Sigmoid colon (tissue), 4 donors: ENCODE results near the gene DTYMK.

Experiments used
- EP300 ChIP-seq, 4 donors: sonication (generic); formaldehyde crosslinking; IDR thresholded peaks; one replicate each; pipeline ENCODE4 v1.6.1; 2017; ENCODE audit warnings: antibody characterized with exemption in 4 of 4
- POLR2A ChIP-seq, 2 donors: fragments of 450-650 bp; IDR thresholded peaks; one replicate each; pipeline ENCODE4 v1.6.1; 2016; ENCODE audit warnings: antibody characterized with exemption in 2 of 2, mild to moderate bottlenecking in 2 of 2, moderate library complexity in 2 of 2
- TF ChIP-seq, protein P1 (sequence below), 4 experiments: fragments of 450-650 bp in 3 of 4; fragments of 200-600 bp in 1 of 4; IDR thresholded peaks; one replicate each; pipeline ENCODE4 v1.5.1; 2016 to 2019; ENCODE audit warnings: antibody characterized with exemption in 4 of 4, mild to moderate bottlenecking in 3 of 4, moderate library complexity in 2 of 4

DNA sequence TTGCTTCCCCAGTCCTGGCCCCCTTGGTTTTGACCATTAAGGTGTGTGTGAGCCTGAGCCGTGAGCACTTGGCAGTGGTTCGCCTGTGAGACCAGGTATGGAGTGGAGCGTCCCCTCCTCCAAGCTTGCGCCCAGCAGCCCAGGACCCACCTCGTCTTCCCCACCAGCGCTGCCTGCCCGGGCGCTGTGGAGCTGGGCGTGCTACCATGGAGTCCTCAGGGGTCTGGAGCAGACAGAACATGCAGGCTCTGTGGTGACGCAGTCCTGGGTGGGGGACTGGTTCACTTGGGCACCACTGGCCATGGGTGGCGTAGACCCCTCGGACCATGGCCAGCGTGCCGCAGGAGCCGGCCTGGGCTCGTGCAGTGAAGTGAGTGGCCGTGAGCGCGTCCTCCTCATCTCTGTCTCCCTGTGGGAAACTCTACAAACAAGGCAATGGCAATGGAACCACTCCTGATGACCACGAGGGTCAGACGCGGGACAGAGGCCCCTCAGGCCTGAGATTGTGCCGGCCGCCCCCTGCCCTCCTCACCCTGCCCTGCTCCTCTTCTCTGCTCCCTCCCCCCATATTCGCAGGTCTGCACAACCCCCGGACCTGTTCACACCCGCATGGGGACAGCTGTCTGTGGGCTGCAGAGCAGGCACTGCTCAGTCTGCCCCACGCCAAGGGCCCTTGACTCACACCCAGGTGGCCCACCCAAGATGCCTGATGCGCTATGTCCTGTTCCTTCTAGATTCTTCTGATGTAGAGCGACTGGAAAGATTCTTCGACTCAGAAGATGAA lies 15.0 kb downstream of the DTYMK start:
- TF ChIP-seq, protein P1, sequence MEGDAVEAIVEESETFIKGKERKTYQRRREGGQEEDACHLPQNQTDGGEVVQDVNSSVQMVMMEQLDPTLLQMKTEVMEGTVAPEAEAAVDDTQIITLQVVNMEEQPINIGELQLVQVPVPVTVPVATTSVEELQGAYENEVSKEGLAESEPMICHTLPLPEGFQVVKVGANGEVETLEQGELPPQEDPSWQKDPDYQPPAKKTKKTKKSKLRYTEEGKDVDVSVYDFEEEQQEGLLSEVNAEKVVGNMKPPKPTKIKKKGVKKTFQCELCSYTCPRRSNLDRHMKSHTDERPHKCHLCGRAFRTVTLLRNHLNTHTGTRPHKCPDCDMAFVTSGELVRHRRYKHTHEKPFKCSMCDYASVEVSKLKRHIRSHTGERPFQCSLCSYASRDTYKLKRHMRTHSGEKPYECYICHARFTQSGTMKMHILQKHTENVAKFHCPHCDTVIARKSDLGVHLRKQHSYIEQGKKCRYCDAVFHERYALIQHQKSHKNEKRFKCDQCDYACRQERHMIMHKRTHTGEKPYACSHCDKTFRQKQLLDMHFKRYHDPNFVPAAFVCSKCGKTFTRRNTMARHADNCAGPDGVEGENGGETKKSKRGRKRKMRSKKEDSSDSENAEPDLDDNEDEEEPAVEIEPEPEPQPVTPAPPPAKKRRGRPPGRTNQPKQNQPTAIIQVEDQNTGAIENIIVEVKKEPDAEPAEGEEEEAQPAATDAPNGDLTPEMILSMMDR (IDR thresholded peaks at IDR 0.05), result no peak
- TF ChIP-seq POLR2A (IDR thresholded peaks at IDR 0.05) (no peak), EP300 (IDR thresholded peaks at IDR 0.05) (no peak)
